ENCODE measurements around the gene FRAS1.

FRAS1 gene

GRCh38 chr4:78061939-78062570 lies 4.9 kb downstream of the FRAS1 start:
- H3K36me3 ChIP-seq, result peaks cover 5% of the 10 kb centered on the region; the same call in 1 of the 2 replicates
- H3K9me3 ChIP-seq, result no peaks in the 10 kb centered on the region
- no peaks in the 10 kb centered on the region for H3K27me3 ChIP-seq
- no peak for DNase-seq
- peaks cover 7% of the 10 kb centered on the region for H3K4me1 ChIP-seq
- no peak overlapping the region for H3K4me3 ChIP-seq (ENCODE audit: low read depth, low read length)
- TF ChIP-seq CTCF (IDR thresholded peaks at IDR 0.05; ENCODE audit: low read depth, low read length), result no peak

DNA sequence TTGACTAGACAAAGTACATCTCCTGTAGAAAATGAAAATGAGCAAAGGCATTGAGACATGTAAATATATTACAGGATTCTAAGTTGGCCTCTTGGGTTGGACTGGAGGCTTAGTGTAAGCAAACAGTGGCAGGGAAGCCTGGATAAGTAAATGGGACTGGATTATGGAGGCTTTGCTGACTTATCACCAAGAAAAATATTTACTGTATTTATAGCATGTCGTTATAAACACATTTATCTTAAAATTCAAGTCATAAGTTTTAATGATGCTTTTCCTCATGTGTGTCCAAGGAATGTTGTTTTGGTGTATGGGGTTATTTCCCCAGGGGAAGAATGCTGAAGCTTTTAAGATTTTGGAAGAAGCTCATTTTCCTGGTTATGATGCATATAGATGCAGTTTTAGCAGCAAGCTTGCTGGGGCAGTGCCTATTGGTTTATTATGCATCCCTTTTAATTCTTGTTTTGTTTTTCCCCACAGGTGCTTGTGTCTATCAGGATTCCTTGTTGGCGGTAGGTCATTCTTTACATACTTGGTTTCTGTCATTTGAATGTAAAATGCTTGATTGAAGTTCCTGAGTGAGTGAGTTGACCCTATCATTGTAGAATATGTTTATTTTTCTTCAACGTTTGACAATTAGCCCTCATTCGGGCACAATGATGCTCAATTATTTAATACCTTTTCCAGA lies 8.5 kb downstream of the FRAS1 start:
- peaks cover 2% of the 10 kb centered on the region for H3K4me1 ChIP-seq
- no peak overlapping the region for H3K4me3 ChIP-seq (ENCODE audit: low read depth, low read length)
- no peaks in the 10 kb centered on the region for H3K27me3 ChIP-seq
- DNase-seq, result no peak
- peaks cover 15% of the 10 kb centered on the region for H3K36me3 ChIP-seq
- H3K9me3 ChIP-seq, result no peaks in the 10 kb centered on the region
- TF ChIP-seq CTCF (IDR thresholded peaks at IDR 0.05; ENCODE audit: low read depth, low read length), result no peak

GRCh38 chr4:78068481-78068880 lies 11.4 kb downstream of the FRAS1 start:
- no peaks in the 10 kb centered on the region for H3K27me3 ChIP-seq
- no peak for TF ChIP-seq CTCF (IDR thresholded peaks at IDR 0.05; ENCODE audit: low read depth, low read length)
- H3K36me3 ChIP-seq, result peaks cover 22% of the 10 kb centered on the region

GRCh38 chr4:78069319-78069718 lies 12.2 kb downstream of the FRAS1 start:
- H3K9me3 ChIP-seq, result no peaks in the 10 kb centered on the region
- H3K4me3 ChIP-seq (ENCODE audit: low read depth, low read length), result no peak overlapping the region
- no peaks in the 10 kb centered on the region for H3K27me3 ChIP-seq
- no peak for TF ChIP-seq CTCF (IDR thresholded peaks at IDR 0.05; ENCODE audit: low read depth, low read length)
- peaks cover 22% of the 10 kb centered on the region for H3K36me3 ChIP-seq
- H3K4me1 ChIP-seq, result no peaks in the 10 kb centered on the region
- no peak for DNase-seq

More at GRCh38 chr4:78068481-78068880, 11.4 kb downstream of the FRAS1 start:
- no peaks in the 10 kb centered on the region for H3K4me1 ChIP-seq
- DNase-seq, result no peak
- H3K4me3 ChIP-seq (ENCODE audit: low read depth, low read length), result no peak overlapping the region
- no peaks in the 10 kb centered on the region for H3K9me3 ChIP-seq

- no peak for TF ChIP-seq CTCF (IDR thresholded peaks at IDR 0.05; ENCODE audit: low read depth, low read length)
- Histone ChIP-seq H3K4me3 (ENCODE audit: low read depth, low read length) (no peak overlapping the region), H3K27me3 (no peaks in the 10 kb centered on the region), H3K4me1 (no peaks in the 10 kb centered on the region), H3K9me3 (no peaks in the 10 kb centered on the region), H3K36me3 (peaks cover 22% of the 10 kb centered on the region)
- DNase-seq, result no peak
Measured at GRCh38 chr4:78069859-78070258, 12.7 kb downstream of the FRAS1 start.

GRCh38 chr4:78070731-78071282 lies 13.7 kb downstream of the FRAS1 start:
- H3K4me3 ChIP-seq (ENCODE audit: low read depth, low read length), result no peak overlapping the region
- H3K4me1 ChIP-seq, result no peaks in the 10 kb centered on the region
- H3K9me3 ChIP-seq, result no peaks in the 10 kb centered on the region
- peaks cover 22% of the 10 kb centered on the region for H3K36me3 ChIP-seq
- no peaks in the 10 kb centered on the region for H3K27me3 ChIP-seq
- DNase-seq, result no peak
- no peak for TF ChIP-seq CTCF (IDR thresholded peaks at IDR 0.05; ENCODE audit: low read depth, low read length)

All from BE2C (cell line).